ENCODE results near the gene TMEM178B.

Gene TMEM178B

GRCh38 chr7:141201145-141201885, 127.5 kb downstream of the TMEM178B start:
- H3K4me3 ChIP-seq (ENCODE audit: low read depth, low read length), result no peak overlapping the region
- no peak for TF ChIP-seq CTCF (IDR thresholded peaks at IDR 0.05; ENCODE audit: low read depth, low read length)

GRCh38 chr7:141202535-141202934, 128.7 kb downstream of the TMEM178B start:
- no peak overlapping the region for H3K4me3 ChIP-seq (ENCODE audit: low read depth, low read length)
- no peak for TF ChIP-seq CTCF (IDR thresholded peaks at IDR 0.05; ENCODE audit: low read depth, low read length)

- no peak overlapping the region for H3K4me3 ChIP-seq (ENCODE audit: low read depth, low read length)
- TF ChIP-seq CTCF (IDR thresholded peaks at IDR 0.05; ENCODE audit: low read depth, low read length), result no peak
Observed at GRCh38 chr7:141203177-141203576, 129.3 kb downstream of the TMEM178B start.

- H3K4me3 ChIP-seq (ENCODE audit: low read depth, low read length), result no peak overlapping the region
- no peak for TF ChIP-seq CTCF (IDR thresholded peaks at IDR 0.05; ENCODE audit: low read depth, low read length)
Observed at GRCh38 chr7:141203586-141203985, 129.7 kb downstream of the TMEM178B start.

GRCh38 chr7:141207661-141208060, 133.8 kb downstream of the TMEM178B start:
- no peak overlapping the region for H3K4me3 ChIP-seq (ENCODE audit: low read depth, low read length)
- no peak for TF ChIP-seq CTCF (IDR thresholded peaks at IDR 0.05; ENCODE audit: low read depth, low read length)

- no peak overlapping the region for H3K4me3 ChIP-seq (ENCODE audit: low read depth, low read length)
- no peak for TF ChIP-seq CTCF (IDR thresholded peaks at IDR 0.05; ENCODE audit: low read depth, low read length)
Observed at GRCh38 chr7:141208539-141208938, 134.7 kb downstream of the TMEM178B start.

- no peak for TF ChIP-seq CTCF (IDR thresholded peaks at IDR 0.05; ENCODE audit: low read depth, low read length)
- no peak overlapping the region for H3K4me3 ChIP-seq (ENCODE audit: low read depth, low read length)
Observed at GRCh38 chr7:141209454-141209853, 135.6 kb downstream of the TMEM178B start.
